ENCODE results near the gene RAPGEF4. TPM values are rescaled to one million over a fixed set of nuclear protein-coding genes. Genes with fewer than 3 reads are reported as not detected.

RAPGEF4 gene
- total and polyA plus RNA-seq, 2 of the 8 experiments (the other 6 are each of a cell fraction or from before 2014, with no cell fraction given), result 1.2 to 2.6 TPM

DNA sequence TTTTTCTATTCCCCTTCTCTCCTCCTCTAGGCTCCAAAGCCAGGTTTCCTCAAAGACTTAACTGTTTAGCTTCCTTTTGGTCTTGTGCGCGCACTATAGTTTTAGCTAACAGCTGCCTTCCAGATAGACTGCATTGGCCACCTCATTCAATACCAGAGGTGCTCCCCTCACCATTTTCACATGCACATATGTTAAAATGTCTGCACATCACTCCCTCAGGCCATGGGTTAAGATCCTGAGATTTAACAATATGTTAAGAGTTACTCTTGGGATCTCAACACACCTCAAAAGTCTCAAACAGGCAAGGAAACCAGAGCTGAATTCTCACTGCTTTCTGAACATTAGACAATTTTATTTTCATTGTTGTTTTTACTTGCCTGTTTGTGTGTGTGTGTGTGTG is 259.2 kb downstream of the RAPGEF4 start:
- H3K36me3 ChIP-seq (ENCODE audit: control insufficient read depth in 2 of 4, insufficient read depth in 4 of 4, low read length in 3 of 4), result no peaks in the 10 kb centered on the region
- POLR2A ChIA-PET (ENCODE audit: partially characterized antibody), result no interaction called here

More for the DNA sequence above, 259.2 kb downstream of the RAPGEF4 start:
- H2BK20ac ChIP-seq (ENCODE audit: low read length), result no peak overlapping the region
- H3K14ac ChIP-seq (ENCODE audit: insufficient read length), result no peak overlapping the region
- H3K23ac ChIP-seq (ENCODE audit: insufficient read length), result no peak overlapping the region
- peaks cover 0 to 3% (median 0%) of the 10 kb centered on the region in 4 experiments; a peak in 2 of 7 replicates for H3K4me1 ChIP-seq (replicated peaks in 1 of 4; ENCODE audit: control insufficient read depth in 3 of 4, insufficient read depth in 4 of 4, low read length in 3 of 4)
- H3K9ac ChIP-seq (replicated peaks in 1 of 4; ENCODE audit: extremely low read depth in 1 of 4, low read depth in 3 of 4, low read length in 3 of 4), result no peak overlapping the region
- H4K8ac ChIP-seq (ENCODE audit: extremely low read depth, insufficient read depth, low read length), result no peak overlapping the region
- no peak overlapping the region for H2BK120ac ChIP-seq (replicated peaks; ENCODE audit: low read depth, low read length)
- TF ChIP-seq EZH2 (IDR thresholded peaks at IDR 0.05; ENCODE audit: low read depth, low read length, severe bottlenecking) (no peak), BCL11A (IDR thresholded peaks at IDR 0.05; ENCODE audit: low read depth in 2 of 2, low read length in 2 of 2) (no peak), BRCA1 (IDR thresholded peaks at IDR 0.05; ENCODE audit: low read depth, low read length) (no peak)
- no peak overlapping the region for H4K91ac ChIP-seq (replicated peaks; ENCODE audit: insufficient read length, low read length)
- H3K18ac ChIP-seq (ENCODE audit: extremely low read depth, low read length), result no peak overlapping the region
- H2BK12ac ChIP-seq (ENCODE audit: low read depth, low read length), result no peak overlapping the region
- no peak overlapping the region for H2AK5ac ChIP-seq (ENCODE audit: low read depth, low read length)
- H3K4ac ChIP-seq (replicated peaks; ENCODE audit: insufficient read length, low read depth, low read length), result no peak overlapping the region
- no peak overlapping the region for H3K27ac ChIP-seq (ENCODE audit: low read depth, low read length)
- no peaks in the 10 kb centered on the region for H3K79me2 ChIP-seq (ENCODE audit: control insufficient read depth in 1 of 2, insufficient read depth in 2 of 2, low read length in 2 of 2)
- no peak overlapping the region for H2AFZ ChIP-seq (ENCODE audit: low read length)
- H2BK15ac ChIP-seq (ENCODE audit: low read length), result no peak overlapping the region
- H3K4me2 ChIP-seq (ENCODE audit: insufficient read depth in 1 of 2, low read depth in 2 of 2, low read length in 2 of 2), result no peak overlapping the region
- no peaks in the 10 kb centered on the region for H4K20me1 ChIP-seq (replicated peaks in 1 of 2; ENCODE audit: control insufficient read depth in 1 of 2, insufficient read depth in 2 of 2, low read length in 2 of 2)
- no peak for DNase-seq (ENCODE audit: low read depth in 1 of 2, low spot score in 2 of 2)
- no peaks in the 10 kb centered on the region for H3K79me1 ChIP-seq (ENCODE audit: low read depth, low read length)
- no peak overlapping the region for H3K56ac ChIP-seq (replicated peaks; ENCODE audit: insufficient read length, low read depth, low read length)
- 63% methylated on average over 2 of the region's 2 CpGs; no CpG with 5 or more reads in 1 of the 2 experiments for WGBS, 2 experiments (ENCODE audit: extremely low coverage in 1 of 2, insufficient coverage in 1 of 2, insufficient read length in 1 of 2, insufficient replicate concordance in 2 of 2, low coverage in 1 of 2, low lambda C conversion rate in 2 of 2, missing lambda C conversion rate in 1 of 2)
- H4K5ac ChIP-seq (ENCODE audit: insufficient read length, low read depth, low read length), result no peak overlapping the region
- no peak overlapping the region for H2BK5ac ChIP-seq (ENCODE audit: low read depth, low read length)
- H3K9me3 ChIP-seq (ENCODE audit: insufficient read depth in 2 of 2, low read depth in 1 of 2, low read length in 1 of 2), result no peaks in the 10 kb centered on the region
- CTCF ChIA-PET (ENCODE audit: partially characterized antibody), result interaction anchor here (0.6 to 2.4 kb wide), 9 partner anchors 7 to 449 kb away, joined by 3 to 9 read pairs (median 3); no protein-coding TSS in a partner anchor
- no peak for FAIRE-seq
- no peaks in the 10 kb centered on the region for H3K27me3 ChIP-seq (replicated peaks in 1 of 4; ENCODE audit: control insufficient read depth in 3 of 4, extremely low read depth in 1 of 4, insufficient read depth in 3 of 4, low read length in 3 of 4)
- H3K23me2 ChIP-seq (ENCODE audit: low read depth, low read length), result no peaks in the 10 kb centered on the region
- H3K4me3 ChIP-seq (ENCODE audit: extremely low read depth in 1 of 4, insufficient read depth in 2 of 4, low read depth in 3 of 4, low read length in 4 of 4), result no peak overlapping the region

Measured in H1 (cell line).